Dermis microvascular lymphatic vessel endothelial cell (primary cell): ENCODE data around the gene GPHB5. TPM values are rescaled to one million over a fixed set of nuclear protein-coding genes. Genes with fewer than 3 reads are reported as not detected.
"Not testable (repeated sequence)": the region's sequence is repeated elsewhere in the genome, so short reads cannot be mapped to it uniquely, and the experiment has no call there.

Experiments
- DNase-seq, 2 donors: peaks; one replicate each; pipeline versions ENCODE4 v3.0.0 to v3.0.0-alpha.2; 2010; ENCODE audit warnings: low read depth in 2 of 2
- total RNA-seq: library from RNA; depleted of rRNA; stranded (reverse); fragments of >200 nt; gene quantifications from 2 replicates; pipeline ENCODE4 v1.2.1, GENCODE V29; 2014

GPHB5 gene
- not detected in 2 replicates for total RNA-seq

GRCh38 chr14:63318835-63319234, at the start of gene GPHB5:
Gene GPHB5 (minus strand): TSS chr14:63318935. CDS start chr14:63317849, 1,086 bp downstream.
- DNase-seq, result no peak

GRCh38 chr14:63367742-63368364, 49.1 kb upstream of the GPHB5 start:
- DNase-seq, result no peak

- no peak for DNase-seq
These were observed 43.7 kb upstream of the GPHB5 start for GRCh38 chr14:63362389-63362819.

- DNase-seq, result no peak
These were observed 43.1 kb upstream of the GPHB5 start for GRCh38 chr14:63361790-63362189.

- no peak for DNase-seq
These were observed 39.1 kb upstream of the GPHB5 start for GRCh38 chr14:63357841-63358240.

GRCh38 chr14:63345826-63346225, 27.1 kb upstream of the GPHB5 start:
- no peak for DNase-seq

- DNase-seq, result no peak
These were observed 25.6 kb upstream of the GPHB5 start for GRCh38 chr14:63344336-63344735.

- DNase-seq, result peak in 1 of 2 donors; percentile 80
These were observed 25.1 kb upstream of the GPHB5 start for GRCh38 chr14:63343878-63344277.

GRCh38 chr14:63342371-63342770, 23.6 kb upstream of the GPHB5 start:
- no peak for DNase-seq

GRCh38 chr14:63328787-63329737, 10.3 kb upstream of the GPHB5 start:
- DNase-seq, result no peak

GRCh38 chr14:63326840-63327239, 8.1 kb upstream of the GPHB5 start:
- no peak for DNase-seq

- DNase-seq, result peak; percentile 78 to 90
These were observed 4.3 kb upstream of the GPHB5 start for GRCh38 chr14:63322897-63323573.

- no peak for DNase-seq
These were observed 3.7 kb upstream of the GPHB5 start for GRCh38 chr14:63322472-63322871.

GRCh38 chr14:63308723-63309317, 9.9 kb downstream of the GPHB5 start:
- peak; percentile 46 to 62 for DNase-seq

GRCh38 chr14:63304429-63304828, 14.3 kb downstream of the GPHB5 start:
- not testable (repeated sequence) for DNase-seq

- no peak for DNase-seq
These were observed 16.7 kb downstream of the GPHB5 start for GRCh38 chr14:63301891-63302534.

- no peak for DNase-seq
These were observed 17.9 kb downstream of the GPHB5 start for GRCh38 chr14:63300854-63301253.

- no peak for DNase-seq
These were observed 19.2 kb downstream of the GPHB5 start for GRCh38 chr14:63299351-63300110.

GRCh38 chr14:63297372-63298063, 21.2 kb downstream of the GPHB5 start:
- no peak for DNase-seq

- peak; percentile 30 to 46 for DNase-seq
These were observed 22.6 kb downstream of the GPHB5 start for GRCh38 chr14:63296060-63296563.
